ENCODE results near the gene SPRR1B. TPM values are rescaled to one million over a fixed set of nuclear protein-coding genes. Genes with fewer than 3 reads are reported as not detected.
"Not testable (repeated sequence)": the region's sequence is repeated elsewhere in the genome, so short reads cannot be mapped to it uniquely, and the experiment has no call there.

SPRR1B gene
- total RNA-seq, 1 donor from 2014 or later = not detected

DNA sequence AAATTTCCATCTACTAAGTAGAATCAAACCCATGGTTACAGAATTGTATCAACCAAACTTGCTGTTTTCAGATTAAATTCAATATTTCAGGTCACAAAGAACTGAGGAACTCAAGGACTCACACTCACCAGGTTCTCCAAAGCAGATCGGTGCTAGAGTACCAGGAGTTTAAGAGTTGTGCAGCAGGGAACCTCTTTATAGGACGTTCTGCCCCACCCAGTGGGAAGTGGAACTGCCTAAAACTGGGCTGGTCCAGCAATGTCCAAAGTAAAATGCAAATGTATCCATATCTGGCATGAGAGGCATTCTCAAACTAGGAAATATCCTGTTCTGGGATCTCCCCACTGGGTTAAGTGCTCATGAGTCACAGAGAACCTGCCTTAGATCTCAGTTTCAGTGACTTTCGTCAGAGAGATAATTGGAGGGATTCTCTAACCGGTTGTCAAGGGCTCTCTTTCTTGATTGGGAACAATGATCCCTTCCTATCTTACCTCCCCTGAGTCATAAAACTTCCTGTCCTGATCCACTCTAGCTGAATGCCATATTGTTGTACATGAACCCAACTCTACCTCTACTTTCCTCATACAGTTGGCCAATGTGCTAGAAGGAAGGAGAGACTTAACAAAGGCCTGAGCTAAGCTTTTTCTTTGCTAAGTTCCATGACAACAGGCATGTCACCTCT is 10.1 kb downstream of the SPRR1B start, which contains the start of gene SPRR2D:
Gene SPRR2D, minus strand, starts transcription at position 171 of the 682 bp plus-strand sequence. CDS start 774 bp downstream, outside the sequence.
- H3K27me3 ChIP-seq = no peaks in the 10 kb centered on the region
- TF ChIP-seq, protein P1, sequence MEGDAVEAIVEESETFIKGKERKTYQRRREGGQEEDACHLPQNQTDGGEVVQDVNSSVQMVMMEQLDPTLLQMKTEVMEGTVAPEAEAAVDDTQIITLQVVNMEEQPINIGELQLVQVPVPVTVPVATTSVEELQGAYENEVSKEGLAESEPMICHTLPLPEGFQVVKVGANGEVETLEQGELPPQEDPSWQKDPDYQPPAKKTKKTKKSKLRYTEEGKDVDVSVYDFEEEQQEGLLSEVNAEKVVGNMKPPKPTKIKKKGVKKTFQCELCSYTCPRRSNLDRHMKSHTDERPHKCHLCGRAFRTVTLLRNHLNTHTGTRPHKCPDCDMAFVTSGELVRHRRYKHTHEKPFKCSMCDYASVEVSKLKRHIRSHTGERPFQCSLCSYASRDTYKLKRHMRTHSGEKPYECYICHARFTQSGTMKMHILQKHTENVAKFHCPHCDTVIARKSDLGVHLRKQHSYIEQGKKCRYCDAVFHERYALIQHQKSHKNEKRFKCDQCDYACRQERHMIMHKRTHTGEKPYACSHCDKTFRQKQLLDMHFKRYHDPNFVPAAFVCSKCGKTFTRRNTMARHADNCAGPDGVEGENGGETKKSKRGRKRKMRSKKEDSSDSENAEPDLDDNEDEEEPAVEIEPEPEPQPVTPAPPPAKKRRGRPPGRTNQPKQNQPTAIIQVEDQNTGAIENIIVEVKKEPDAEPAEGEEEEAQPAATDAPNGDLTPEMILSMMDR (IDR thresholded peaks at IDR 0.05) = no peak

DNA sequence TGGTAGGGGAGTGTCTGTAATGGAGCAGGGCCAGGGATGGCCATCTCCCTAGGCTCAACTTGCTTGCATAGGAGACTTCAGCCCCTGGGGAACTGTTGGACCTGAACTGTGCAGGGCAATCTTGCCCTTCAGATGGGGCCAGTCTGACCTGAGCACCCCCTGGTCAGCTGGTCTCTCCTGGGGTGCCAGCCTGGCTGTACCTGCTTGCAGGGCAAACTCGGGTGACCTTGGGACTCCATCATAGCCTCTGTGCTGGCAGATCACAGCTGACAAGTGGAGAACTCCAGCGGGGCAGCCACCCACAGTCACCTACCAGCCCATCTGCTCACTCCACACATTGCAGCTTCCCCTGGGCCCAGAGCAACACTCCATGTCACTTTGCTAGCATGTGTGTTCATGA is 18.2 kb downstream of the SPRR1B start:
- intact Hi-C loops (cut with DNase I) = no loop called here
- Histone ChIP-seq H3K4me1 (no peaks in the 10 kb centered on the region), H3K36me3 (no peaks in the 10 kb centered on the region), H3K27ac (no peak overlapping the region), H3K27me3 (no peaks in the 10 kb centered on the region), H3K4me3 (no peak overlapping the region), H3K9me3 (no peaks in the 10 kb centered on the region)
- DNase-seq (ENCODE audit: low spot score in 2 of 2) = no peak
- TF ChIP-seq, protein P1 (IDR thresholded peaks at IDR 0.05) = no peak

More for the DNA sequence above, 10.1 kb downstream of the SPRR1B start, which contains the start of gene SPRR2D:
- Histone ChIP-seq H3K27ac (no peak within 1 kb of the TSS), H3K9me3 (no peaks in the 10 kb centered on the region), H3K36me3 (no peaks in the 10 kb centered on the region), H3K4me3 (no peak within 1 kb of the TSS), H3K4me1 (no peaks in the 10 kb centered on the region)
- intact Hi-C loops (cut with DNase I) = no loop called here
- no peak for DNase-seq (ENCODE audit: low spot score in 2 of 2)

DNA sequence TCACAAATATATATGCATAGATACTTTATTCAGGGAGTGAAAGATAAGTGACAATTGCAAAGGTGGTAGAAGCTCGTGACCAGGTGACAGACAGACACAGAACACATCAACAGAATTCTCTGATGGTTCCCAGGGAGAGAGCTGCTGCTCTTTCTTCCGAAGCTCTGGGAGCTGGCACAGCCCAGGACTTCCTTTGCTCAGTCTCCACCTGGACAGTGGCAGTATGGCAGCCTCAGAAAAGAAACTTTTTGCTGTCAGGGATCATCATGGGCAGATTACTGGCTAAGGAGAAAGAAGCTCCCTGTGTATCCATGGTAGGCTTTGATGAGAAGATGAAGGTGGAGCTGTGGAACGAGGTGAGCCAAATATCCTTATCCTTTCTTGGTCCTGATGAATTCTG is 25.1 kb downstream of the SPRR1B start:
- H3K4me3 ChIP-seq; H3K9me3 ChIP-seq; DNase-seq (ENCODE audit: low spot score in 2 of 2); H3K27ac ChIP-seq; H3K36me3 ChIP-seq; H3K27me3 ChIP-seq; H3K4me1 ChIP-seq; intact Hi-C loops (cut with DNase I): not testable (repeated sequence)

DNA sequence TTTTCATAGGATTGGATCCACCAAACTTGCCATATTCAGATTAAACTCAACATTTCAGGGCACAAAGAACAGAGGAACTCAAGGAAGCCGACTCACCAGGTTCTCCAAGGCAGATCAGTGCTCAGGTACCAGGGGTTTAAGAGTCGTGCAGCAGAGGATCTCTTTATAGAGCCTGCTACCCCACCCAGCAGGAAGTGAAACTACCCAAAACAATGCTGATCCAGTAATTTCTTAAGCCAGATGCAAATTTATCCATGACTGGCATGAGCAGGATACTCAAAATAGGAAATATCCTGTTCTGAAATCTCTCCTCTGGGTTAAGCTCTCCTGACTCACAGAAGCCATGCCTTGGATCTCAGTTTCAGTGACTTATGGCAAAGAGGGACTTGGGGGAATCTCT is 26.4 kb downstream of the SPRR1B start, which contains the start of gene SPRR2A:
Gene SPRR2A, minus strand, starts transcription at position 138 of the 400 bp plus-strand sequence. CDS start 777 bp downstream, outside the sequence.
- Histone ChIP-seq H3K9me3 (no peaks in the 10 kb centered on the region), H3K27me3 (no peaks in the 10 kb centered on the region), H3K4me1 (no peaks in the 10 kb centered on the region), H3K4me3 (no peak within 1 kb of the TSS), H3K36me3 (no peaks in the 10 kb centered on the region), H3K27ac (no peak within 1 kb of the TSS)
- DNase-seq (ENCODE audit: low spot score in 2 of 2) = no peak
- intact Hi-C loops (cut with DNase I) = no loop called here
- TF ChIP-seq, protein P1 (IDR thresholded peaks at IDR 0.05) = no peak

DNA sequence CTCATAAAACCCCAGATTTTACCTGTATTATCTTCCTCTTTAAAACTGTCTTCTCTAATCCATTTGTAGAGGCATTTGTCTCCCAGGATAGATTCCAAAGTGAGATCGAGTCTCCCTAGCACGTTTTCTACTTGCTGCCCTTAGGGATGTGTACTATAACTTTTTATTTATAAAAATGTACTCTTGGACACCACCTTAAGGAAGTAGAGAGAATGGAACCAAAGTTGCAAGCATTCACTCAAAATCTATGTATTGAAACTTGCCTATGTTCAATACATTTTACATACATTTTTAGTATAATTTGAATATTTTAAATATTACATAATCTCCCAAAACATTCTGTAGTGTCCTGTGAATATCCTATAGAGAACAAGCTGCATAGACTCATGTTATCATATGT is 27.2 kb downstream of the SPRR1B start:
- intact Hi-C loops (cut with DNase I) = no loop called here
- Histone ChIP-seq H3K4me3 (no peak overlapping the region), H3K4me1 (no peaks in the 10 kb centered on the region), H3K9me3 (no peaks in the 10 kb centered on the region), H3K27ac (no peak overlapping the region), H3K36me3 (no peaks in the 10 kb centered on the region), H3K27me3 (no peaks in the 10 kb centered on the region)
- TF ChIP-seq, protein P1 (IDR thresholded peaks at IDR 0.05) = no peak
- no peak for DNase-seq (ENCODE audit: low spot score in 2 of 2)

DNA sequence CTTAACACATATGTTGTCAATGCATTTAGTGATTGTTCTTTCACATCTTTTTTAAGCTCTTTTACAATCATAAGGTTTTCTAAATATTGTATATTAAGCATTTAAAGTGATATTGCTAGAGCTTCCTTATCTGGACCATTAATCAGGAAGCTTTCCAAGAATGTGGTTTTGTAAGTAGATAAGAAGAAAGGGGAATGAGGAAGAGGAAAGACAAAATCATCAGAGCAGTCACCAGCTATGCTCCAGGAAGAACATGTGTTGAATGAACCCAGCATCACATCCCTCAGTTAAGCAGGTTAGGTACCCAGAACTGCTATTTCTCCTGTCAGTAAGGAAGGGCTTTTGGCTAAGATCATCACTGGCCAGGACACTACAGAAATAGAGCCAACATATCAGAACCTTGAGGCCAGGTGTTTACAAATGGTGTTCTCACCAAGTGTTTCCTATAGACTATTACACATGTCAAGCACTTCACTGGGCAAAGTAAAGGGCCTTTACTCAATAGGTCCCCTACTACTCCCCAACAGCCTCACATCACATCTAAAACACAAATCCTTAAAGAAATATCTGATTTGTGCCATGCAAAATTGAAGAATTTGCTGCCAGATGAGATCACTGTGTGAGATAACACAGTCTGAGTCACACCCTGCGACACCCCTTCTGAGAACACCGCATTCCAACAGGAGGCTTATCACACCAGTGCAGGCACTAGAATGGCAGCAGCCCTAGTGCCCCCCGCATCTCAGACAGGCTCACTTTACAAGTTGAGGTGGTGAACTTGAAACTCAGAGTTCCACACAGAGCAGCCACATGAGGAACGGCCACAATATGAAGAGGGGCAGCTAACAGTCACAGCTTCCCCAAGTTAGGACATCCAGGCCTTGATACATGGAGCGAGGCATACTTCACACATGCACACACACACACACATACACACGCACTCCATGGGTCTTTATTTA is 28.1 kb downstream of the SPRR1B start:
- Histone ChIP-seq H3K27me3 (no peaks in the 10 kb centered on the region), H3K4me3 (no peak overlapping the region), H3K27ac (no peak overlapping the region), H3K4me1 (no peaks in the 10 kb centered on the region), H3K36me3 (no peaks in the 10 kb centered on the region), H3K9me3 (no peaks in the 10 kb centered on the region)
- TF ChIP-seq, protein P1 (IDR thresholded peaks at IDR 0.05) = no peak
- intact Hi-C loops (cut with DNase I) = no loop called here
- DNase-seq (ENCODE audit: low spot score in 2 of 2) = no peak
